Putamen (tissue), 1 donor: ENCODE results near the gene NXPH3.
"Not testable (repeated sequence)": the region's sequence is repeated elsewhere in the genome, so short reads cannot be mapped to it uniquely, and the experiment has no call there.

Source experiments
- DNase-seq: peaks from one replicate; pipeline ENCODE4 v3.0.0-alpha.2; 2016; ENCODE audit warnings: low spot score

The NXPH3 gene

GRCh38 chr17:49575679-49576087, at the start of gene NXPH3:
TSS of gene NXPH3 (plus strand) at chr17:49575871. CDS start at chr17:49576220, 349 bp downstream.
- no peak for DNase-seq

DNA sequence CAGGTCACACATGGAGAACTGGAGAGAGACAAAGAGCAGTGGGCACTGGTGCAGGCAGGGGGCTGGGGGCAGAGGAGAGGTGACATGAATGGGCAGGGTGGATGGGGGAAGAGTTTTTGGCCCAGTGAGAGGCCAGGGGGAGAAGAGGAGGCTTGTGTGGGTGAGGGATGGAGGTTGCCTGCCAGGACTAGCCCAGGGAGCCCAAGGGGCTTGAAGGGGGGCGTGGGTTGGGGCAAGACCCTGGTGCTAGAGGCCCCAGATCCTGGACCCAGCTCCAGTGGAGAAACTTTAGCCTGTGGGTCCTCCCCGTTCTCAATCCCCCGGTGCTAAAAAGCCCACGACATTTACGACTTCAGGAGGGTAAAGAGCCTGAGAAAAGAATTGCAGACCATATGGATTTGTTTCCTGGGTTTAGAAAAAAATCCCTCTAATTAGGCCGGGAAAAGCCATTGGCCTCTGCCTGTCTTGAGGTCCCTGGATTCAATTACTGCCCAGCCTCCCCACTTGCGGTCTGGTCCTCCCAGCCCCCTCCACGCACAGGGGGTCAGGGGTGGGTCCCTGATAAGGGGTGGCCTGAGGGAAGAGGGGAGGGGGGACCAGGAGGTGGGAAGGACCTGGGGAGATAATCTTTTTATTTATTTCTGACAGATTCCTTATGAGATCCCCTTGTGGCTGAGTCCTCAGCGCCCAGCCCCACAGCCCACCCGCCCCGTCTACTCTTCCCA, 47.6 kb upstream of the NXPH3 start:
- DNase-seq: no peak

DNA sequence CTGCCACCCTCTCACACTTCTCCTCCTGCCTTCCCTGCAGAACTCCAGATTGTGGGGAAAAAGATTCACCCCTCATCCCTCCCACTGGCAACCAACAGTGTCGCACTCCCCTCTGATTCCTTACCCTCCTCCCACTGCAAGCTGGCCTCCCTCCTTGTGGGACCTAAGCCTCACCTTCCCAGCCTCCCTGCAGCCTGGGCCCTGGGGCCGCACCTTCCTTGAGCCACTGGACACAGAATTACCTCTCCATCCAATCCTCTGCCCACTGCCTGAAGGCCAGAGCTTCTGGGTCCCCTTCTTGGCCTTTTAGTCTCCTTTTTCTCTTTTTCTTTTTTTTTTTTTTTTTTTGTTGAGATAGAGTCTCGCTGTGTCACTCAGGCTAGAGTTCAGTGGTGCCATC, 46.7 kb upstream of the NXPH3 start:
- DNase-seq: no peak

DNA sequence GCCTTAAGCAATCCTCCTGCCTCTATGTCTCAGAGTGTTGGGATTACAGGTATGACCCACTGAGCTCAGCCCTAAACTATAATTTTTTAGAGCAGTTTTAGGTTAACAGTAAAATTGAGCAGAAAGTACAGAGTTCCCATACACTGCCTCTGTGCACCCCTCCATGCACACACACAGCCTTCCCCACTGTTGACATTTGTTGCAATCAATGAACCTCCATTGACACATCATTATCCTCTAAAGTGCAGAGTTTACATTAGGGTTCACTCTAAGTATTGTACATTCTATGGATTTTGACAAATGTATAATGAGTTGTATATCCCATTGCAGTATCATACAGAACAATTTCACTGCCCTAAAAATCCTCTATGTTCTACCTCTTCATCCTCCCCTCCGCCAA, 45.6 kb upstream of the NXPH3 start:
- no peak for DNase-seq

DNA sequence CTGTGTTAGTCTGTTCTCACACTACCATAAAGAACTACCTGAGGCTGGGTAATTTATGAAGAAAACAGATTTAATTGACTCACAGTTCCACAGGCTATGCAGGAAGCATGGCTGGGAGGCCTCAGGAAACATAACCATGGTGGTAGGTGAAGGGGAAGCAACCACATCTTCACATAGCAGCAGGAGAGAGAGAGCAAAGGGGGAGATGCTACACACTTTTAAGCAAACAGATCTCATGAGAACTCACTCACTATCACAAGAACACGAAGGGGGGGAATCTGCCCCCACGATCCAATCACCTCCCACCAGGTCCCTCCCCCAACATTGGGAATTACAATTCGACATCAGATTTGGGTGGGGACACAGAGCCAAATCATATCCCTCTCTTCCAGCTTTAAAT, 31.8 kb upstream of the NXPH3 start:
- no peak for DNase-seq

GRCh38 chr17:49545007-49545660, 30.5 kb upstream of the NXPH3 start:
- DNase-seq: no peak

GRCh38 chr17:49545806-49546545, 29.7 kb upstream of the NXPH3 start:
- DNase-seq: no peak

GRCh38 chr17:49546546-49547535, 28.8 kb upstream of the NXPH3 start:
- DNase-seq: no peak

DNA sequence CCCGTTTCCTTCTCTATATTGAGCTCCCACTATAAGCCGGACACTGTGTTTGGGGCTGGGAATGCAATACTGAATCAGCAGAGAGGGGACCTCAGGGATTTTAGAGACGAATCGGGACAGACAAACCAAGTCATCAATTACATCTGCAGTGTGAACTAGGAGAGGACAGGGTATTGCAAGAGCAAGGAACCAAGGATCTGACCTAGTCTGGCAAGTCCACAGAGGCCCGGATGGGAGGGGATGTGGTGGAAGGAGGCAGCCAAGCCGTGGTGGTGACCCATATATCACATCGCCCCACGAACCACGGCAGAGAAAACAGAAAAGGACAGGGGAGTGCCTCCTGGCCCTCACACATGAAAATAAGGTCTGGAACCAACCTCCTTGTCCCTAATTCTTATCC, 28.1 kb upstream of the NXPH3 start:
- no peak for DNase-seq

DNA sequence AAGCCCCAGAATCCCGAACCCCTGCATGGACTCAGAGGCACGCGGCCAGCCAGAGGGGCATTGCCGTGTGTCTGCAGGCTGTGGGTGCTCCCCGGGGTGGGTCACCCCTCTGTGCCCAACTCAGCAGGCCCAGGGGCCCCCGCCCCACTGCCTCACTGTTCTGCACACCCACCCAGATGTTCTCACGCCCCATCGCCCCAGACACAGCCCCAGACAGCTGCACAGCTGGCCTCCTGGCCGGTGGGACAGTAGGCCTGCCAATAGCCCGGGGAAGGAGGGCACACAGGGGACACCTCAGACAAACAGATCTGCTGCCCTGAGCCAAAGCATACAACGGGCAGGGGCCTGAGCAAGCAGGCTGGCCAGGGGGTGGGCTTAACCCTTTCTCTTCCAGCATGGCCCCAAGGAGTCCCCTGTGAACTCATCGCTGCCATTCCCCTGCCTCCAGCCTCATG, 27.6 kb upstream of the NXPH3 start:
- DNase-seq: no peak

- no peak for DNase-seq
Measured at GRCh38 chr17:49548506-49549310, 27.0 kb upstream of the NXPH3 start.

- no peak for DNase-seq
Measured at GRCh38 chr17:49549311-49549605, 26.4 kb upstream of the NXPH3 start.

GRCh38 chr17:49549691-49550678, 25.7 kb upstream of the NXPH3 start:
- DNase-seq: no peak

GRCh38 chr17:49550764-49551163, 24.9 kb upstream of the NXPH3 start:
- not testable (repeated sequence) for DNase-seq

DNA sequence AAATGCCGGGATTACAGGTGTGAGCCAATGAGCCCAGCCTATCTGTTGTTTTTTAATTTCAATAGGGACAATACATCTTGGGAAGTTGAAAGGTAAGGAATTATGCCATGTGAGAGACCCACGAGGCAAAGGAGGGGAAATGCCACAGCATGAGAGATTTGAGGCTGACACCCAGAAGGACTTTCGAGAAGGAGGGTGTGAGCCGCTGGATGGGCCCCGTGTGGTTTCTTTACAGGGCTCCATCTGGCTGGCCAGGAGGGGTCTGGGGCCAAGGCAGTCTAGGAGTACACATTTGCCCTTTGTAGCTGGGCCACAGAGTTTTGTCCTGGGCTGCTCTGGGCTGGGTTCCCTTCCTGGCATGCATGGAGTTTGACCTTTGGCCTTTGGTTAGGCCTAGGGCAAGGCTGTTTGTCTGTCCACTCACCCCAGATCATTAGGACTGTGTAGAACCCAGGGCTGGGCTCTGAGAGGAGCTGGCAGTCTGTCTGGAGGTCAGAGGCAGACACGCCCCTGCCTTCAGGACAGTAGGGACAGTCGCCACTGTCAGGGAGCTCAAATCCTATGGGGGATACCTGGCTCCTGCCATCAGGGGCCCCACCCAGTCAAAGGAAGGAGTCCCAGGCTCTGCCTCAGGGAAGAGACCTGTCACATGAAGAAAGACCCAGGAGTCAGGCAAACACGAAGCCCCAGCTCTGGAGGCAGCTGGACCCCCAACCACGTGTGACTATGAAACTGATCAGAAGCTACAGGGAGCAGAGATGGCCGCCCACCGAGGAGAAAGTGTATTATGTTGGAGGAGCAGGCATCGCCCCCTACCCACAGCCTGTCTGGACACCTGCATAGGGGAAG, 24.2 kb upstream of the NXPH3 start:
- DNase-seq: no peak

- no peak for DNase-seq
Measured at GRCh38 chr17:49552070-49552751, 23.5 kb upstream of the NXPH3 start.

GRCh38 chr17:49553676-49554335, 21.9 kb upstream of the NXPH3 start:
- no peak for DNase-seq
